Transverse colon (tissue), 4 donors: ENCODE data around the gene ZNF445.

ENCODE experiments used
- EP300 ChIP-seq: sonication (generic); formaldehyde crosslinking; IDR thresholded peaks from one replicate; pipeline ENCODE4 v1.6.1; 2017; ENCODE audit warnings: antibody characterized with exemption, low read depth
- POLR2AphosphoS5 ChIP-seq, 3 donors: sonication (generic); formaldehyde crosslinking; IDR thresholded peaks; one replicate each; pipeline ENCODE4 v1.6.1; 2016; ENCODE audit warnings: antibody characterized with exemption in 3 of 3
- TF ChIP-seq, protein P1 (sequence below), 5 experiments: fragments of 200-600 bp in 3 of 5; fragments of 450-650 bp in 2 of 5; sonication (generic) in 3 of 5; IDR thresholded peaks; 1 replicate in 2 of 5; 2 replicates in 3 of 5; pipeline ENCODE4 v1.5.1; 2016 to 2017; ENCODE audit warnings: antibody characterized with exemption in 5 of 5, inconsistent platforms in 3 of 5, mild to moderate bottlenecking in 2 of 5, moderate library complexity in 1 of 5

GRCh38 chr3:44451441-44451840 is 26.0 kb downstream of the ZNF445 start:
- TF ChIP-seq, protein P1, sequence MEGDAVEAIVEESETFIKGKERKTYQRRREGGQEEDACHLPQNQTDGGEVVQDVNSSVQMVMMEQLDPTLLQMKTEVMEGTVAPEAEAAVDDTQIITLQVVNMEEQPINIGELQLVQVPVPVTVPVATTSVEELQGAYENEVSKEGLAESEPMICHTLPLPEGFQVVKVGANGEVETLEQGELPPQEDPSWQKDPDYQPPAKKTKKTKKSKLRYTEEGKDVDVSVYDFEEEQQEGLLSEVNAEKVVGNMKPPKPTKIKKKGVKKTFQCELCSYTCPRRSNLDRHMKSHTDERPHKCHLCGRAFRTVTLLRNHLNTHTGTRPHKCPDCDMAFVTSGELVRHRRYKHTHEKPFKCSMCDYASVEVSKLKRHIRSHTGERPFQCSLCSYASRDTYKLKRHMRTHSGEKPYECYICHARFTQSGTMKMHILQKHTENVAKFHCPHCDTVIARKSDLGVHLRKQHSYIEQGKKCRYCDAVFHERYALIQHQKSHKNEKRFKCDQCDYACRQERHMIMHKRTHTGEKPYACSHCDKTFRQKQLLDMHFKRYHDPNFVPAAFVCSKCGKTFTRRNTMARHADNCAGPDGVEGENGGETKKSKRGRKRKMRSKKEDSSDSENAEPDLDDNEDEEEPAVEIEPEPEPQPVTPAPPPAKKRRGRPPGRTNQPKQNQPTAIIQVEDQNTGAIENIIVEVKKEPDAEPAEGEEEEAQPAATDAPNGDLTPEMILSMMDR (IDR thresholded peaks at IDR 0.05), result no peak
- no peak for TF ChIP-seq POLR2AphosphoS5 (IDR thresholded peaks at IDR 0.05)
- no peak for TF ChIP-seq EP300
